Measurements from ENCODE around the gene NR3C2.

Gene NR3C2

GRCh38 chr4:148116264-148116663 is 325.9 kb downstream of the NR3C2 start:
- Mint-ChIP-seq H3K27ac (peak overlapping the region; percentile 24), H3K36me3 (peaks cover 35% of the 10 kb centered on the region), H3K9me3 (ENCODE audit: low read depth) (no peaks in the 10 kb centered on the region), H3K4me1 (ENCODE audit: low read depth) (peaks cover 66% of the 10 kb centered on the region), H3K27me3 (no peaks in the 10 kb centered on the region), H3K4me3 (no peak overlapping the region)

DNA sequence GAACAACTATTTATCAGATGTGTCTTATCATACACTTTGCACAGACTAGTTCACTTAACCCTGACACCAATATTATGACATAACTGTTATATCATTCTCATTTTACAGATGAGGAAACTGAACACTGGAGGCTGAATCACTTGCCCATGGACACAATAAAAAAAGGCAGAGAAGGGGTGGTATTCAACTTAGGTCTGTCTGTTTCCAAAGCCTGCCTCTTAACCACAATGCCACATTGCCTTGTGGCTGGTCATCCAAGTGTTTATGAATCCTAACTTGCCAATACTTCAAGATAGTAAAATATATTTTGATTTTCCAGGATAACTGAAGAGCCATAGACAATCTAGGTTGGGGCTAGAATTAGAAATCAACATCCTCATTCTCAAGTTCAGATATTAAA is 327.8 kb downstream of the NR3C2 start:
- Mint-ChIP-seq H3K27ac (peak overlapping the region; percentile 66), H3K9me3 (ENCODE audit: low read depth) (no peaks in the 10 kb centered on the region), H3K36me3 (peaks cover 32% of the 10 kb centered on the region), H3K27me3 (no peaks in the 10 kb centered on the region), H3K4me3 (no peak overlapping the region), H3K4me1 (ENCODE audit: low read depth) (peaks cover 74% of the 10 kb centered on the region)

DNA sequence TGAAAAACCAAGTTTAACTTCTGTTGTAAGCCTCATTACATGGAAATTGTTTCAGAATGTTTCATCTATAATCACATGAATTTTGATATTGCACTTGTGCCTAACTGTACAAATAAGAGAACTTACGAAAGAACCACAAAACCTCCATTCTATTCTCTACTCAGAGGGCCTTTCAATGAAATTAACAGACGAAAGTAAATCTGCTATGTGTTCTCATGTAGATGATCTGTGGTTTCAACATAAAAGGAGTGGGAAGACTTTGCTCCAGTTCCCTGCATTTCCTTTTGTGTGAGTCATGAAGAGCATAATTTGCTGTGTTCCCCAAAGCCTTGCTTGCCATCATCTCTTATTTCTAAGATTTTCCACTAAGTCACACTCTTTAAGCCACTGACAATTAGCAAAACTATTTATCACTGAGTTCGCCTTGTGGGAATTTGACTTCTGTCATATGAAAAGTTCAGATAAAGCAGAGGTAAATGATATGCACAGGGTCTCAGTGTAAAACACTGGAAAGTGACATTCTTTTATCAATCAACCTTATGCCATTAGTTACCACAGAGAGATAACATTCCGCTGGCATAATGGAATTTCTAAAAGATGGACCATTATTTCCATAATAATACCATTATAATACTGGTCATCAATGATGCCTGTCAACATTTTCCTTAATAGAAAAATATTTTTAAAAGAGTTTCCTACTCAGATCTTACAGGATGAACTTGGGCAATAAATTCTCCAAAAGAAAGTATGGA is 329.8 kb downstream of the NR3C2 start:
- peaks cover 36% of the 10 kb centered on the region for H3K36me3 Mint-ChIP-seq
- peak overlapping the region; percentile 41 for H3K4me3 Mint-ChIP-seq
- H3K9me3 Mint-ChIP-seq (ENCODE audit: low read depth), result no peaks in the 10 kb centered on the region
- peaks cover 61% of the 10 kb centered on the region for H3K4me1 Mint-ChIP-seq (ENCODE audit: low read depth)
- peak overlapping the region; percentile 79 for H3K27ac Mint-ChIP-seq
- no peaks in the 10 kb centered on the region for H3K27me3 Mint-ChIP-seq

DNA sequence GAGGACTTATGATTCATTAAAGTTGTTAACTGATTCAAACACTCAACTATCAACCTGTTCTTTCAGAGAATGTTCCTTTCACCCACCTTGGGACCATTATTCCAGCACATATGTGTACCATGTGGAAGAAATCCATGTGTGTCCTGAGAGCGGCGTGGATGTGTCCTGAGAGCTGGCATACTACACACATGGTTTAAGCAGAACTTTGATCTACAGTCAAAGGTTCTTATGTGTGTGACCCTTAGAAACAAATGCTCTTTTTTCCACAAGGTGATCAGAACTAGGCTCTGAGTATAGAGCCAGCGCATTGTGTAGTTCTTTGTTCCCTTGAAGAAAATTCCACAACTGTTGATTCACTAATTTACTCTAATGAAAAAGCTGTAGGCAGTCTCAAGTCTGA is 332.0 kb downstream of the NR3C2 start:
- H3K4me3 Mint-ChIP-seq, result no peak overlapping the region
- H3K36me3 Mint-ChIP-seq, result peaks cover 38% of the 10 kb centered on the region
- no peaks in the 10 kb centered on the region for H3K27me3 Mint-ChIP-seq
- peaks cover 63% of the 10 kb centered on the region for H3K4me1 Mint-ChIP-seq (ENCODE audit: low read depth)
- H3K9me3 Mint-ChIP-seq (ENCODE audit: low read depth), result no peaks in the 10 kb centered on the region
- H3K27ac Mint-ChIP-seq, result no peak overlapping the region

- H3K36me3 Mint-ChIP-seq, result peaks cover 37% of the 10 kb centered on the region
- no peak overlapping the region for H3K27ac Mint-ChIP-seq
Observed at GRCh38 chr4:148109216-148109615, 333.0 kb downstream of the NR3C2 start.

DNA sequence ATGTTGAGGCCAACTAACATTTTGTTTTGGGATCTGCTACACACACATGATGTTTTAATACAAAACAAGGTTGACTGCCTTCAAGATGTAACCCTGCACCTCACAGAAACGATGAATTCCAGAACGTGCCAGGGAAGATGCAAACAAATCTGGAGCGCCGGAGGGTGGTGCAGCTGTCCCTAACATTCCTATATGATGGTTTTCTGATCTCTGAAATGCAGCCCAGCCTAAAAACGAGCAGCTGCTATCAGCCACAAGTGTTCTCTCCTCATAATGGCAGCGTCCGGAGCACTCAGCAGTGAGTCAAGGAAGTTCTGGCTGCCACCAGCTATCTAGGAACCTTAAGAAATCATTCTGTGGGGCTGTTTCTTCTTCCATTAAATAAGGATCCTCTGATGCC is 333.4 kb downstream of the NR3C2 start:
- no peak overlapping the region for H3K4me3 Mint-ChIP-seq

More at GRCh38 chr4:148109216-148109615, 333.0 kb downstream of the NR3C2 start:
- H3K4me1 Mint-ChIP-seq (ENCODE audit: low read depth), result peaks cover 65% of the 10 kb centered on the region
- no peaks in the 10 kb centered on the region for H3K9me3 Mint-ChIP-seq (ENCODE audit: low read depth)
- no peaks in the 10 kb centered on the region for H3K27me3 Mint-ChIP-seq
- H3K4me3 Mint-ChIP-seq, result no peak overlapping the region

GRCh38 chr4:148103597-148104355 is 338.4 kb downstream of the NR3C2 start:
- H3K27ac Mint-ChIP-seq, result no peak overlapping the region
- H3K4me3 Mint-ChIP-seq, result no peak overlapping the region
- H3K27me3 Mint-ChIP-seq, result no peaks in the 10 kb centered on the region
- H3K9me3 Mint-ChIP-seq (ENCODE audit: low read depth), result no peaks in the 10 kb centered on the region
- peaks cover 35% of the 10 kb centered on the region for H3K36me3 Mint-ChIP-seq
- peaks cover 42% of the 10 kb centered on the region for H3K4me1 Mint-ChIP-seq (ENCODE audit: low read depth)

More for the DNA sequence above, 333.4 kb downstream of the NR3C2 start:
- H3K9me3 Mint-ChIP-seq (ENCODE audit: low read depth), result no peaks in the 10 kb centered on the region
- no peaks in the 10 kb centered on the region for H3K27me3 Mint-ChIP-seq
- peaks cover 37% of the 10 kb centered on the region for H3K36me3 Mint-ChIP-seq
- H3K4me1 Mint-ChIP-seq (ENCODE audit: low read depth), result peaks cover 65% of the 10 kb centered on the region
- no peak overlapping the region for H3K27ac Mint-ChIP-seq

GRCh38 chr4:148101790-148102189 is 340.4 kb downstream of the NR3C2 start:
- H3K4me1 Mint-ChIP-seq (ENCODE audit: low read depth), result peaks cover 35% of the 10 kb centered on the region
- no peaks in the 10 kb centered on the region for H3K27me3 Mint-ChIP-seq
- no peak overlapping the region for H3K4me3 Mint-ChIP-seq
- peaks cover 23% of the 10 kb centered on the region for H3K36me3 Mint-ChIP-seq
- H3K9me3 Mint-ChIP-seq (ENCODE audit: low read depth), result no peaks in the 10 kb centered on the region
- no peak overlapping the region for H3K27ac Mint-ChIP-seq

- no peaks in the 10 kb centered on the region for H3K27me3 Mint-ChIP-seq
- H3K36me3 Mint-ChIP-seq, result peaks cover 23% of the 10 kb centered on the region
- H3K4me3 Mint-ChIP-seq, result no peak overlapping the region
- H3K9me3 Mint-ChIP-seq (ENCODE audit: low read depth), result no peaks in the 10 kb centered on the region
- H3K27ac Mint-ChIP-seq, result no peak overlapping the region
- H3K4me1 Mint-ChIP-seq (ENCODE audit: low read depth), result peaks cover 33% of the 10 kb centered on the region
Observed at GRCh38 chr4:148101235-148101634, 341.0 kb downstream of the NR3C2 start.

GRCh38 chr4:148097801-148098200 is 344.4 kb downstream of the NR3C2 start:
- H3K4me3 Mint-ChIP-seq, result no peak overlapping the region
- no peaks in the 10 kb centered on the region for H3K27me3 Mint-ChIP-seq
- H3K4me1 Mint-ChIP-seq (ENCODE audit: low read depth), result peaks cover 11% of the 10 kb centered on the region
- no peaks in the 10 kb centered on the region for H3K9me3 Mint-ChIP-seq (ENCODE audit: low read depth)
- peaks cover 18% of the 10 kb centered on the region for H3K36me3 Mint-ChIP-seq
- no peak overlapping the region for H3K27ac Mint-ChIP-seq

DNA sequence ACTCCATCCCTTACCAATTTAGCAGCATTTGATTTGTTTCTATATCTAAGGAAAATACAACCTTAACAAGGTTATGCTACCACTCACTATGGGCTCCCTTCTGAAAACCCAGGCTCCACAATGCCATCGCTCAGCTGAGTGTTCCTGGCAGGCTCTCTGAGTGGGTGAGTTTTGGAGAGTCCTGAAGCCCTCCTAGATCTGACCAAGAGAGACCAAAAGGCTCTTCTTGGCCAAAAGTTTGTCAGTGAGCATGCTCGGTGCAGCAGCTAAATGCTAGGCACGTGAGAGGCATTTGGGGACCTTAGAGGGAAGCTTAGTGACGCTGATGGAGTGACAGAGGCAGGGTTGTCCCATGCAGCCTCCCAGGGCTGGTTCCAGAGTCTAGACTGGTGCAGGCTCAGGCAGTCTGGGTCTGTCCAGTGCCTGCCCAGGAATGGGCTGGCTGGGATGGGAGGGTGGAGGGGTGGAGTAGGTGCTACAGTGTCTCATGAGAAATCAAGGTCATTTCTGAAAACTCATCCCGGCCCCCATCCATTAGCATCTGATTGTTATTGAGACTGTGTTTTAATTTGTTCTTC is 346.8 kb downstream of the NR3C2 start:
- H3K4me1 Mint-ChIP-seq (ENCODE audit: low read depth), result peaks cover 4% of the 10 kb centered on the region
- H3K27me3 Mint-ChIP-seq, result no peaks in the 10 kb centered on the region
- H3K36me3 Mint-ChIP-seq, result peaks cover 6% of the 10 kb centered on the region
- no peaks in the 10 kb centered on the region for H3K9me3 Mint-ChIP-seq (ENCODE audit: low read depth)
- no peak overlapping the region for H3K27ac Mint-ChIP-seq
- no peak overlapping the region for H3K4me3 Mint-ChIP-seq

DNA sequence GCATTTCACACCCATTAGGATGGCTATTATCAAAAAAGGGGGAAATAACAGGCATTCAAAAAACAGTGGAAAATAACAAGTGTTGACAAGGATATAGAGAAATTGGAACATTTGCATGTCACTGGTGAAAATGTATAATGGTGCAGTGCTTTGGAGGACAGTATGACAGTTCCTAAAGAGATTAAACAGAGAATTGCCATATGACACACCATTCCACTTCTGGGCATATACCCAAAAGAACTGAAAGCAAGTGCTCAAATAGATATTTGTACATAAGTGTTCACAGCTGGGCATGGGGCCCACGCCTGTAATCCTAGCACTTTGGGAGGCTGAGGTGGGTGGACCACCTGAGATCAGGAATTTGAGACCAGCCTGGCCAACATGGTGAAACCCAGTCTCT is 348.1 kb downstream of the NR3C2 start:
- Mint-ChIP-seq H3K36me3 (peaks cover 5% of the 10 kb centered on the region), H3K27ac (no peak overlapping the region), H3K4me3 (no peak overlapping the region), H3K27me3 (no peaks in the 10 kb centered on the region), H3K4me1 (ENCODE audit: low read depth) (peaks cover 6% of the 10 kb centered on the region), H3K9me3 (ENCODE audit: low read depth) (no peaks in the 10 kb centered on the region)

- Mint-ChIP-seq H3K36me3 (peaks cover 9% of the 10 kb centered on the region), H3K4me1 (ENCODE audit: low read depth) (peaks cover 6% of the 10 kb centered on the region), H3K9me3 (ENCODE audit: low read depth) (no peaks in the 10 kb centered on the region), H3K4me3 (no peak overlapping the region), H3K27ac (no peak overlapping the region), H3K27me3 (no peaks in the 10 kb centered on the region)
Observed at GRCh38 chr4:148093065-148093464, 349.1 kb downstream of the NR3C2 start.

DNA sequence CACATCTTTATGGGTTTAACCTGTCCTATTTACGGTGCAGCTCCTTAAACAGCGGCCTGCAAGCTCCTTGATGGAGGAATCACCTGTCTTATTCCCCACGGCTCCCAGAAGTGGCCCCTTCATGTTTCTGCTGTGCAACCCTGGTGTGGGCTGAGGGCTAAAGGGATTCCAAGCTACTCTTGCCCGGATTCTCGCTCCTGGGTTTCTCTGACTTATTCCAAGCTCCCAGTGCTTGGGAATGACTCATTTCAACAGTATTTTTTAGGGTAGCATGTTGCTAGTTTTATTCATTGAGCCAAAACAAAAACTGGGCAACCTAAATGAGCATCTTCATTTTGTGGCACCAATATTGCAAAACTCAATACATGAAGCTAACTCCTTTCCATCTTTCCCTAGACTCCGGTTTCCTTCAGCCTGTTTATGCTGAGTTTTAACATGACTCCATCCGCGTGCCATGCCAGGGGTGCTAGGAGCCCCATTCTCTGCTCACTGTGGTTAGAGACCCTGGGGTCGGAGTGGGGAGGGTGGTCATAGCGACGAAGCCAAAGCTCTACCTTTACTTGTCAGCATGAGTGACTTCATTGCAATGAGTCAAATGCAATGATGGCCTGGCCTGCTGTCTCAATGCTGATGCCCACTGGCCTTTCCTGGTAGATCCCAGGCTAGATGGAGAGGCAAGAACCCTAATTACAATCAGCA is 349.7 kb downstream of the NR3C2 start:
- Mint-ChIP-seq H3K36me3 (peaks cover 9% of the 10 kb centered on the region), H3K4me1 (ENCODE audit: low read depth) (peaks cover 9% of the 10 kb centered on the region), H3K9me3 (ENCODE audit: low read depth) (no peaks in the 10 kb centered on the region), H3K27ac (no peak overlapping the region), H3K27me3 (no peaks in the 10 kb centered on the region), H3K4me3 (no peak overlapping the region)

- Mint-ChIP-seq H3K9me3 (ENCODE audit: low read depth) (no peaks in the 10 kb centered on the region), H3K27me3 (no peaks in the 10 kb centered on the region), H3K27ac (no peak overlapping the region), H3K36me3 (peaks cover 12% of the 10 kb centered on the region), H3K4me1 (ENCODE audit: low read depth) (peaks cover 13% of the 10 kb centered on the region), H3K4me3 (no peak overlapping the region)
Observed at GRCh38 chr4:148091896-148092295, 350.3 kb downstream of the NR3C2 start.

Measured in activated naive CD8-positive, alpha-beta T cell (primary cell).